Esophagus mucosa (tissue), 1 donor: ENCODE results near the gene PDZD8. TPM values are rescaled to one million over a fixed set of nuclear protein-coding genes. Genes with fewer than 3 reads are reported as not detected.
"Not testable (repeated sequence)": the region's sequence is repeated elsewhere in the genome, so short reads cannot be mapped to it uniquely, and the experiment has no call there.

Experiments used
- ATAC-seq: fragments of 200-7000 bp; cut with Tn5 transposase; one replicate; pipeline ENCODE4 v1.9.1; 2020
- total RNA-seq: library from RNA; stranded (reverse); gene quantifications from one replicate; pipeline ENCODE4 v1.2.4, GENCODE V29; 2023
- donor health status: DM: yes; HTN: yes; CAD: no.

PDZD8 gene
- total RNA-seq, 1 donor from 2014 or later, result 39.0 TPM

DNA sequence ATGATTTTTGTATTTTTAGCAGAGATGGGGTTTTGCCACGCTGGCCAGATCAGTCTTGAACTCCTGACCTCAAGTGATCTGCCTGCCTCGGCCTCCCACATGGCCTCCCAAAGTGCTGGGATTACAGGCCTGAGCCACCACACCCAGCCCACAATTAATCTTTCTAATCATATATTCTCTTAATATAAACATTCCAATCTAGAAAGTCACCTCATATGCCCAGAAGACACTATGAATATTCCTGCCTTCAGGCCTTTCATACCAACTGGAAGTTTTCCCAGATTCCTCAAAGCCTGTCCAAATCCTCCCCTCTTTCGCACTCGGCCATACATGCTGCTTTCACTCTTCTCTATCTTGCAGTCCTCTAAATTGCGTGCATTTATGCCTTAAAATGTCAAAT, 32.6 kb downstream of the PDZD8 start:
- no peak for ATAC-seq

GRCh38 chr10:117341061-117341460, 34.2 kb downstream of the PDZD8 start:
- ATAC-seq, result no peak

GRCh38 chr10:117339979-117340378, 35.3 kb downstream of the PDZD8 start:
- ATAC-seq, result no peak

GRCh38 chr10:117339578-117339977, 35.7 kb downstream of the PDZD8 start:
- ATAC-seq, result no peak

GRCh38 chr10:117334926-117335325, 40.3 kb downstream of the PDZD8 start:
- ATAC-seq, result no peak

DNA sequence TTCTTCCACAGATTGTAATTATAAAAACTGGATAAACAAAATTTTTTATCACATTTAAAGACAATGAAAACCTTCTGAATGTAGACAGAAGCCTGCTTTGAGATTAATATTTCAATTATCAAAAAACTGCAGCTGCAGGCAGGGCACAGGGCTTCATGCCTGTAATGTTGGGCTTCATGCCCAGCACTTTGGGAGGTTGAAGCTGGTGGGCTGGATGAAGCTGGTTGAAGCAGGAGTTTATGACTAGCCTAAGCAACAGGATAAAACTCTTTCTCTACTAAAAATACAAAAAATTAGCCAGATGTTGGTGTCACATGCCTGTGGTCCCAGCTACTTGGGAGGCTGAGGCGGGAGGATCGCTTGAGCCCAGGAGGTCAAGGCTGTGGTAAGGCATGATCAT, 41.2 kb downstream of the PDZD8 start:
- no peak for ATAC-seq

DNA sequence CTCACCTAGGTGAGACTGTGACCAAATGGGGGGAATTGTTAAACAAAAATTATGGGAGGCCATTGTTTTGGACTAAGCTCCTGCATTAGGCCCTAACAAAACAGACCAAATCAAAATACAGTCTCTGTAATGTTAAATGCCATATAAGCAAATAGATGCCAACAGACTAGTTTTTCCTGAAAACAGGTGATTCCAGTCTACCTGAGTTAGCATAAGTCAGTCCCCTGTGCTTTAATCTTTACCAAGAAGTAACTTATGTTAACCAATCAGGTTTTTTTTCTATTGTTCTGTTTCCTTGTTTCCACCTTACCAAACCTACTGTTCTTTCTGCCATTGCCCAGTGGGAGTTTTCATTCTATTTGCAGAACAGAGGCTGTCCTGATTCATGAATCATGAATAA, 48.0 kb downstream of the PDZD8 start:
- ATAC-seq, result peak; percentile 90

GRCh38 chr10:117324367-117324766, 50.9 kb downstream of the PDZD8 start:
- no peak for ATAC-seq

DNA sequence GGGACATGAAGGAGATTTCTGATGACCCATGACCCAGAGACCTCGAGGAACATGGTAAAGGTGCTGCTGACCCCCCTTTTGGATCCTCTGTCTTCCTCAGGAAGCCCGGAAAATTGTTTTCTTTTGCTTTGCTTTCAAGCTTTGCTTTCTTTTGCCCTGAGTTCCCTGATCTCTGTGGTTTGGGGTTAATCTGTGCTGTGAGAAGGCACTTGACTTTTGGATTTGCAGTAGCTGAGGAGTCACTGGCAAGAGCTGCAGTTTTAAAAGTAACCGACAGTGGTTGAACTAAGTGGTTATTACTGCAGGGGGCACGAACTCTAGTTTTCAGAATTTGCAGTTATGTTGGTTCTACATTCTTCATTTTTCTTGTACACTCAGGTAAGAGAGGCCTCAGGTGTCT, 53.0 kb downstream of the PDZD8 start:
- no peak for ATAC-seq

GRCh38 chr10:117320050-117320665, 55.1 kb downstream of the PDZD8 start:
- no peak for ATAC-seq

- no peak for ATAC-seq
Measured at GRCh38 chr10:117318909-117319308, 56.3 kb downstream of the PDZD8 start.

DNA sequence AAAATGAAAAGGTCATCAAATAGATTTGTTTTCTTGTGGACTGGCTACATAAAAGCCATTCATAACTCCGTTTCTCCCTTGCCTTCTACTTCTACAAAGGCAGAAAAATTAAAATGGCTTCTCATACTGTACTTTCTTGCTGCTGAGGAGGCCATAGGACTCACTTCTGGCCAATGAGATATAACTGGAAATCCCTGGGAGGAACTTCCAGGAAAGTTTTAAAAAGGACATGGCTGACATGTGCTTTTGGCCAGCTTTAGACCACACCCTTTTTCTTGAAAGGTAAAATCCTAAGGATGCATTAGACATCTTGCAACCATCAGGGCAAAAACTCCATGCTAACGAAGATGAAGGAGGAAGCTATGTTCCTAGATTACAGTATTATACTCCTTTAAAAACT, 58.5 kb downstream of the PDZD8 start:
- no peak for ATAC-seq

- no peak for ATAC-seq
Measured at GRCh38 chr10:117313641-117314040, 61.6 kb downstream of the PDZD8 start.

- no peak for ATAC-seq
Measured at GRCh38 chr10:117312430-117312829, 62.8 kb downstream of the PDZD8 start.

- ATAC-seq, result no peak
Measured at GRCh38 chr10:117311261-117311660, 64.0 kb downstream of the PDZD8 start.

- no peak for ATAC-seq
Measured at GRCh38 chr10:117306674-117307073, 68.6 kb downstream of the PDZD8 start.

DNA sequence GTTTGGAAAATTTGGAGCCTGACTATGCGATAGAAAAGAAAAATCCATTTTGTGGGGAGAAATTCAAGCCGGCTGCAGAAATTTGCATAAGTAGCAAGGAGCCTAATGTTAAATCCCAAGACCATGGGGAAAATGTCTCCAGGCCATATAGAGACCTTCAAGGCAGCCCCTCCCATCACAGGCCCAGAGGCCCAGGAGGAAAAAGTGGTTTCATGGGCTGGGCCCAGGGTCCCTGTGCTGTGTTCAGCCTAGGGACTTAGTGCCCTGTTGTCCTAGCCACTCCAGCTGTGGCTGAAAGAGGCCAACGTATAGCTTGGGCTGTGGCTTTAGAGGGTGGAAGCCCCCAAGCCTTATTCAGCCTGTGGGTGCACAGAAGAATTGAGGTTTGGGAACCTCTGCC, 71.8 kb downstream of the PDZD8 start:
- not testable (repeated sequence) for ATAC-seq

GRCh38 chr10:117300671-117301070, 74.6 kb downstream of the PDZD8 start:
- no peak for ATAC-seq

- no peak for ATAC-seq
Measured at GRCh38 chr10:117299435-117299834, 75.8 kb downstream of the PDZD8 start.

- ATAC-seq, result no peak
Measured at GRCh38 chr10:117298219-117298618, 77.0 kb downstream of the PDZD8 start.

GRCh38 chr10:117294735-117295134, 80.5 kb downstream of the PDZD8 start:
- ATAC-seq, result no peak

DNA sequence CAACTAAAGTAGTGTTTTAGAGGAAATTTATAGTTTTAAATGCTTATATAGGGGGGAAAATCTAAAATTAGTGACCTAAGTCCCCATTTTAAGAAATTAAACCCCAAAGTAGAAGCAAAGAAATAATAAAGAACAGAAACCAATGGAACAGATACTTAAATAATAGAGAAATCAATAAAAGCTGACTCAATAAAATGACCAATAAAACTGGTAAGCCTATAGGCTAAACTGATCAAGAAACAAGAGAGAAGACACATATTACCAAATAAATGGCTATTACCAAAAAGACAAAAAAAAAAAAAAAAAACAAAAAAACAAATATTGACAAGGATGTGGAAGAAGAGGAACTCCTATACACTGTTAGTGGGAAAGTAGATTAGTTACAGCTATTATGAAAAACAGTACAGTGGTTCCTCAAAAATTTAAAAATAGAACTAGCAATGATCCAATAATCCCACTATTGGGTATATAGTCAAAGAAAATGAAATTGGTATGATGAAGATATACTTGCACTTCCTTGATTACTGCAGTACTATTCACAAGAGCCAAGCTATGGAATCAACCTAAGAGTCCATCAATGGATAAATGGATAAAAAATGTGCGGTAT, 81.1 kb downstream of the PDZD8 start:
- no peak for ATAC-seq

- not testable (repeated sequence) for ATAC-seq
Measured at GRCh38 chr10:117290872-117291271, 84.4 kb downstream of the PDZD8 start.

GRCh38 chr10:117284716-117285494, 90.3 kb downstream of the PDZD8 start:
- ATAC-seq, result no peak
